GM23338 (cell line): ENCODE data around the gene PSKH1. TPM values are rescaled to one million over a fixed set of nuclear protein-coding genes. Genes with fewer than 3 reads are reported as not detected.

Experiments
- ATAC-seq: fragments of 200-7000 bp; cut with Tn5 transposase; 3 replicates; pipeline ENCODE4 v1.9.1; 2020
- DNase-seq: peaks from one replicate; pipeline ENCODE4 v3.0.0-alpha.2; 2015; ENCODE audit warnings: low spot score
- H2AFZ ChIP-seq: fragments of 200-600 bp; sonication (generic); 2 replicates; pipeline ENCODE4 v1.8.0; 2016; ENCODE audit warnings: antibody characterized with exemption, mild to moderate bottlenecking, moderate library complexity
- H3F3A ChIP-seq: fragments of 200-600 bp; sonication (generic); replicated peaks from 2 replicates; pipeline ENCODE4 v1.8.0; 2017; ENCODE audit warnings: antibody characterized with exemption, mixed run types, low read depth
- H3K27ac ChIP-seq: fragments of 200-600 bp; sonication (generic); 2 replicates; pipeline ENCODE4 v1.6.1; 2016; ENCODE audit warnings: low read depth
- H3K27me3 ChIP-seq: fragments of 200-600 bp; sonication (generic); 2 replicates; pipeline ENCODE4 v1.8.0; 2016; ENCODE audit warnings: mild to moderate bottlenecking, mixed run types, moderate library complexity; ENCODE audit not compliant: insufficient read depth
- H3K36me3 ChIP-seq: fragments of 200-600 bp; sonication (generic); 2 replicates; pipeline ENCODE4 v1.8.0; 2016; ENCODE audit warnings: mild to moderate bottlenecking; ENCODE audit not compliant: insufficient read depth
- H3K4me1 ChIP-seq: fragments of 200-600 bp; sonication (generic); 2 replicates; pipeline ENCODE4 v1.8.0; 2016; ENCODE audit warnings: mild to moderate bottlenecking, moderate library complexity; ENCODE audit not compliant: insufficient read depth
- H3K4me2 ChIP-seq: fragments of 200-600 bp; sonication (generic); 2 replicates; pipeline ENCODE4 v1.7.1; 2017; ENCODE audit warnings: mixed run types
- H3K4me3 ChIP-seq: fragments of 200-600 bp; sonication (generic); 2 replicates; pipeline ENCODE4 v1.6.1; 2016; ENCODE audit warnings: mixed run types
- H3K79me2 ChIP-seq: fragments of 200-600 bp; sonication (generic); replicated peaks from 2 replicates; pipeline ENCODE4 v1.8.0; 2017; ENCODE audit warnings: mild to moderate bottlenecking; ENCODE audit not compliant: insufficient read depth
- H3K9me2 ChIP-seq: fragments of 200-600 bp; sonication (generic); 2 replicates; pipeline ENCODE4 v1.8.0; 2017; ENCODE audit not compliant: insufficient read depth
- H4K20me1 ChIP-seq: fragments of 200-600 bp; sonication (generic); replicated peaks from 2 replicates; pipeline ENCODE4 v1.8.0; 2017; ENCODE audit warnings: mild to moderate bottlenecking; ENCODE audit not compliant: insufficient read depth
- H3K27ac Mint-ChIP-seq: 2 replicates; pipeline ENCODE4 v1.8.0; 2020; ENCODE audit warnings: inconsistent platforms, mild to moderate bottlenecking, moderate library complexity, mixed read lengths
- H3K27me3 Mint-ChIP-seq: 3 replicates; pipeline ENCODE4 v1.8.0; 2022; ENCODE audit warnings: low read depth, mild to moderate bottlenecking, moderate library complexity, mixed read lengths, inconsistent platforms; ENCODE audit not compliant: insufficient read depth, poor library complexity
- H3K36me3 Mint-ChIP-seq: 3 replicates; pipeline ENCODE4 v1.8.0; 2021; ENCODE audit warnings: low read depth, mild to moderate bottlenecking, inconsistent platforms, moderate library complexity, mixed read lengths
- H3K4me1 Mint-ChIP-seq: 3 replicates; pipeline ENCODE4 v1.8.0; 2020; ENCODE audit warnings: mild to moderate bottlenecking, inconsistent platforms, mixed read lengths
- H3K4me3 Mint-ChIP-seq: 3 replicates; pipeline ENCODE4 v1.8.0; 2021; ENCODE audit warnings: moderate library complexity, mild to moderate bottlenecking, inconsistent platforms, mixed read lengths
- H3K9me3 Mint-ChIP-seq: 3 replicates; pipeline ENCODE4 v1.8.0; 2020; ENCODE audit warnings: moderate library complexity, mild to moderate bottlenecking, inconsistent platforms, mixed read lengths
- NANOG ChIP-seq: IDR thresholded peaks from 2 replicates; pipeline ENCODE4 v1.6.1; 2016; ENCODE audit warnings: antibody characterized with exemption, borderline replicate concordance
- POLR2AphosphoS5 ChIP-seq: IDR thresholded peaks from 2 replicates; pipeline ENCODE4 v1.6.1; 2016; ENCODE audit warnings: antibody characterized with exemption, low read depth
- ZNF331 ChIP-seq: fragments of 250-450 bp; sonication (Bioruptor Pico); IDR thresholded peaks from 2 replicates; pipeline ENCODE4 v1.5.0; 2020; ENCODE audit warnings: low read depth, mild to moderate bottlenecking, moderate library complexity
- polyA plus RNA-seq: library from polyadenylated mRNA; unstranded; fragments of >200 nt; fragmentation: Nextera tagmentation; extraction: Ambion mirVana; gene quantifications from 2 replicates; pipeline ENCODE4 v1.2.1, GENCODE V29; 2016
- total RNA-seq: library from RNA; depleted of rRNA; stranded (reverse); fragments of >200 nt; shearing (Covaris generic); gene quantifications from 2 replicates; pipeline ENCODE4 v1.2.3, GENCODE V29; 2014
- TF ChIP-seq, protein P1 (sequence below), 2 experiments: fragments of 200-600 bp in 1 of 2; sonication (generic) in 1 of 2; conservative IDR thresholded peaks; 2 replicates each; pipeline versions ENCODE4 v1.5.1 to v1.6.1; 2016 to 2017; ENCODE audit warnings: antibody characterized with exemption in 2 of 2, low read depth in 2 of 2, mild to moderate bottlenecking in 2 of 2, moderate library complexity in 1 of 2
- TF ChIP-seq, protein P2 (sequence below): IDR thresholded peaks from 2 replicates; pipeline ENCODE4 v1.6.1; 2016; ENCODE audit warnings: antibody characterized with exemption

Gene PSKH1
- total and polyA plus RNA-seq, 2 experiments from 2014 or later, result 14.3 to 23.9 TPM

DNA sequence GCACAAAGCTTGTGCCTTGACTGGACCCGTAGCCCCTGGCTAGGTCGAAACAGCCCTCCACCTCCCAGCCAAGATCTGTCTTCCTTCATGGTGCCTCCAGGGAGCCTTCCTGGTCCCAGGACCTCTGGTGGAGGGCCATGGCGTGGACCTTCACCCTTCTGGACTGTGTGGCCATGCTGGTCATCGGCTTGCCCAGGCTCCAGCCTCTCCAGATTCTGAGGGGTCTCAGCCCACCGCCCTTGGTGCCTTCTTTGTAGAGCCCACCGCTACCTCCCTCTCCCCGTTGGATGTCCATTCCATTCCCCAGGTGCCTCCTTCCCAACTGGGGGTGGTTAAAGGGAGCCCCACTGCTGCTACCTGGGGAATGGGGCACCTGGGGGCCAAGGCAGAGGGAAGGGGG is 35.1 kb downstream of the PSKH1 start:
- no peaks in the 10 kb centered on the region for H3K9me3 Mint-ChIP-seq
- Histone ChIP-seq H2AFZ (no peak overlapping the region), H3K36me3 (no peaks in the 10 kb centered on the region), H3K9me2 (no peaks in the 10 kb centered on the region), H3K4me1 (peaks cover 6% of the 10 kb centered on the region; the same call in 1 of the 2 replicates), H3K27ac (no peak overlapping the region), H3K79me2 (no peaks in the 10 kb centered on the region), H3K4me2 (no peak overlapping the region), H3K27me3 (no peaks in the 10 kb centered on the region), H4K20me1 (no peaks in the 10 kb centered on the region; the same call in none of the 2 replicates), H3F3A (0 out of 2 replicates have a peak, but pooled peaks cover 6% of the 10 kb centered on the region), H3K4me3 (no peak overlapping the region)
- peak overlapping the region; percentile 82; the same call in 1 of the 2 replicates for H3K27ac Mint-ChIP-seq
- peaks cover 7% of the 10 kb centered on the region; the same call in 1 of the 3 replicates for H3K36me3 Mint-ChIP-seq
- no peak for TF ChIP-seq ZNF331 (CRISPR knock-in tag)
- TF ChIP-seq POLR2AphosphoS5, result no peak
- TF ChIP-seq, protein P1, sequence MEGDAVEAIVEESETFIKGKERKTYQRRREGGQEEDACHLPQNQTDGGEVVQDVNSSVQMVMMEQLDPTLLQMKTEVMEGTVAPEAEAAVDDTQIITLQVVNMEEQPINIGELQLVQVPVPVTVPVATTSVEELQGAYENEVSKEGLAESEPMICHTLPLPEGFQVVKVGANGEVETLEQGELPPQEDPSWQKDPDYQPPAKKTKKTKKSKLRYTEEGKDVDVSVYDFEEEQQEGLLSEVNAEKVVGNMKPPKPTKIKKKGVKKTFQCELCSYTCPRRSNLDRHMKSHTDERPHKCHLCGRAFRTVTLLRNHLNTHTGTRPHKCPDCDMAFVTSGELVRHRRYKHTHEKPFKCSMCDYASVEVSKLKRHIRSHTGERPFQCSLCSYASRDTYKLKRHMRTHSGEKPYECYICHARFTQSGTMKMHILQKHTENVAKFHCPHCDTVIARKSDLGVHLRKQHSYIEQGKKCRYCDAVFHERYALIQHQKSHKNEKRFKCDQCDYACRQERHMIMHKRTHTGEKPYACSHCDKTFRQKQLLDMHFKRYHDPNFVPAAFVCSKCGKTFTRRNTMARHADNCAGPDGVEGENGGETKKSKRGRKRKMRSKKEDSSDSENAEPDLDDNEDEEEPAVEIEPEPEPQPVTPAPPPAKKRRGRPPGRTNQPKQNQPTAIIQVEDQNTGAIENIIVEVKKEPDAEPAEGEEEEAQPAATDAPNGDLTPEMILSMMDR (conservative IDR thresholded peaks at IDR 0.05; ENCODE audit: low read depth in 2 of 2), result no peak
- no peak overlapping the region for H3K4me3 Mint-ChIP-seq
- no peak for DNase-seq
- peaks cover 13% of the 10 kb centered on the region for H3K4me1 Mint-ChIP-seq
- H3K27me3 Mint-ChIP-seq, result peaks cover 14% of the 10 kb centered on the region
- no peak for ATAC-seq

DNA sequence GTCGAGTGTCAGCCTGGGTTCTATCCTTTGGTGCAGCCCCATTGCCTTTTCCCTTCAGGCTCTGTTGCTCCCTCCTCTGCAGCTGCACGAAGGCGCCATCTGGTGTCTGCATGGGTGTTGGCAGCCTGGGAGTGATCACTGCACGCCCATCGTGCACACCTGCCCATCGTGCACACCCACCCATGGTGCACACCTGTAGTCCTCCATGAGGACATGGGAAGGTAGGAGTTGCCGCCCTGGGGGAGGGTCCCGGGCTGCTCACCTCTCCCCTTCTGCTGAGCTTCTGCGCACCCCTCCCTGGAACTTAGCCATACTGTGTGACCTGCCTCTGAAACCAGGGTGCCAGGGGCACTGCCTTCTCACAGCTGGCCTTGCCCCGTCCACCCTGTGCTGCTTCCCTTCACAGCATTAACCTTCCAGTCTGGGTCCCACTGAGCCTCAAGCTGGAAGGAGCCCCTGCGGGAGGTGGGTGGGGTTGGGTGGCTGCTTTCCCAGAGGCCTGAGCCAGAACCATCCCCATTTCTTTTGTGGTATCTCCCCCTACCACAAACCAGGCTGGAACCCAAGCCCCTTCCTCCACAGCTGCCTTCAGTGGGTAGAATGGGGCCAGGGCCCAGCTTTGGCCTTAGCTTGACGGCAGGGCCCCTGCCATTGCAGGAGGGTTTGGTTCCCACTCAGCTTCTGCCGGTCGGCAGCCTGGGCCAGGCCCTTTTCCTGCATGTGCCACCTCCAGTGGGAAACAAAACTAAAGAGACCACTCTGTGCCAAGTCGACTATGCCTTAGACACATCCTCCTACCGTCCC is 35.7 kb downstream of the PSKH1 start:
- Histone ChIP-seq H3K4me1 (peaks cover 6% of the 10 kb centered on the region; the same call in 1 of the 2 replicates), H3K79me2 (no peaks in the 10 kb centered on the region), H3K4me2 (no peak overlapping the region), H4K20me1 (no peaks in the 10 kb centered on the region; the same call in none of the 2 replicates), H3K9me2 (no peaks in the 10 kb centered on the region), H2AFZ (no peak overlapping the region), H3K36me3 (no peaks in the 10 kb centered on the region), H3F3A (0 out of 2 replicates have a peak, but pooled peaks cover 6% of the 10 kb centered on the region), H3K27me3 (no peaks in the 10 kb centered on the region), H3K4me3 (no peak overlapping the region), H3K27ac (no peak overlapping the region)
- Mint-ChIP-seq H3K27ac (peak overlapping the region; percentile 82; the same call in 1 of the 2 replicates), H3K4me3 (no peak overlapping the region), H3K36me3 (peaks cover 9% of the 10 kb centered on the region; the same call in 1 of the 3 replicates), H3K9me3 (no peaks in the 10 kb centered on the region), H3K27me3 (peaks cover 16% of the 10 kb centered on the region), H3K4me1 (peaks cover 13% of the 10 kb centered on the region)
- DNase-seq (peak; percentile 89), ATAC-seq (peak; percentile 84)
- TF ChIP-seq, protein P2, sequence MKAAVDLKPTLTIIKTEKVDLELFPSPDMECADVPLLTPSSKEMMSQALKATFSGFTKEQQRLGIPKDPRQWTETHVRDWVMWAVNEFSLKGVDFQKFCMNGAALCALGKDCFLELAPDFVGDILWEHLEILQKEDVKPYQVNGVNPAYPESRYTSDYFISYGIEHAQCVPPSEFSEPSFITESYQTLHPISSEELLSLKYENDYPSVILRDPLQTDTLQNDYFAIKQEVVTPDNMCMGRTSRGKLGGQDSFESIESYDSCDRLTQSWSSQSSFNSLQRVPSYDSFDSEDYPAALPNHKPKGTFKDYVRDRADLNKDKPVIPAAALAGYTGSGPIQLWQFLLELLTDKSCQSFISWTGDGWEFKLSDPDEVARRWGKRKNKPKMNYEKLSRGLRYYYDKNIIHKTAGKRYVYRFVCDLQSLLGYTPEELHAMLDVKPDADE, result no peak
- TF ChIP-seq, protein P1 (conservative IDR thresholded peaks at IDR 0.05; ENCODE audit: low read depth in 2 of 2), result peak; percentile 82 to 99
- no peak for TF ChIP-seq NANOG
